Measurements from ENCODE around the gene ALDH2. TPM values are rescaled to one million over a fixed set of nuclear protein-coding genes. Genes with fewer than 3 reads are reported as not detected.

Gene ALDH2
- total and polyA plus RNA-seq, 2 of the 8 experiments (the other 6 are each of a cell fraction or from before 2014, with no cell fraction given), result 25.4 to 43.8 TPM

DNA sequence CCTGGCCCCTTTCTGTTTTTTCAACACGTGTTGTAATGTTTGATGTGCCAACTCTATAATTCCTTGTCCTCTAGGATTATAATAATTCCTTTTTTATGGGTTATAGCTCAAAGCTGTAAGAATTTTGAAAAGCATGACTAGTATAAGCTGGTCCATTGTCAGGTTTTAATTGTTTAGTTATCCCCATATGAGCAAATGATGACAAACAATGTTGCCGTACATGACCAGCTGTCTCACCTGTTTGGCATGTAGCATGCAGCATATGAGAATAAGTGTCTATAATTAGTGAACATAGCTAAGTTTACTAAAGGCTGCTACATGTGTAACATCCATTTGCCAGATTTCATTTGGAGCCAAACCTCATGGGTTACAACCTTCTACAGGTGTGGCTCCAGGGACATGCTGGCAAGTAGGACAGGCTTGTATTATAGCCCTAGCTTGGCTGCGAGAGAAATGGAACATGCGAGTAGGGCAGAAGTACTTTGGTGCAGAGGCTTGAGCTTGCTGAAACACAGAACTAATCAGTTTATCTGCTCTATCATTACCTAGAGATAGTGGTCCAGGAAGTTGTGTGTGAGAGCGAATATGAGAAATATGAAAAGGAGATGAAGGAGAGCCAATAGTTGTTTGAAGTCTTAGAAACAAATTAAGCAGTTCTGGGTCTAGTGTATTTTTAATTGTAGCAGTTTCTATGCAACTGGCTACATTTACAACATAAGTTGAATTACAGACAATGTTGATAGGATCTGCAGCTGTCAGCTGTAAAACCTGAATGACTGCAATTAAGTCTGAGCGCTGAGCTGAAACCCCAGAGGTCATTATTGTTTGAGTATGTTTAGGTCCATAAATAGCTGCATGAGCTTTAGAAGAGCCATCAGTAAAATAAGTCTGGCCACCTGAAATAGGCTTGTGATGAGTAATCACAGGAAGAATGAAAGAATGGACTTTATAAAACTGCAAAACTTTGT lies 52.7 kb downstream of the ALDH2 start:
- Histone ChIP-seq H3K4me2 (ENCODE audit: insufficient read depth in 1 of 2, low read depth in 2 of 2, low read length in 2 of 2) (no peak overlapping the region), H3K27me3 (replicated peaks in 1 of 4; ENCODE audit: control insufficient read depth in 3 of 4, extremely low read depth in 1 of 4, insufficient read depth in 3 of 4, low read length in 3 of 4) (no peaks in the 10 kb centered on the region), H3K23ac (ENCODE audit: insufficient read length) (no peak overlapping the region), H4K20me1 (replicated peaks in 1 of 2; ENCODE audit: control insufficient read depth in 1 of 2, insufficient read depth in 2 of 2, low read length in 2 of 2) (no peaks in the 10 kb centered on the region), H3K4me1 (replicated peaks in 1 of 4; ENCODE audit: control insufficient read depth in 3 of 4, insufficient read depth in 4 of 4, low read length in 3 of 4) (peaks cover 0 to 5% (median 0%) of the 10 kb centered on the region in 4 experiments; a peak in 1 of 7 replicates), H2AK5ac (ENCODE audit: low read depth, low read length) (no peak overlapping the region), H3K4me3 (ENCODE audit: extremely low read depth in 1 of 4, insufficient read depth in 2 of 4, low read depth in 3 of 4, low read length in 4 of 4) (no peak overlapping the region), H2AFZ (ENCODE audit: low read length) (no peak overlapping the region), H2BK20ac (ENCODE audit: low read length) (no peak overlapping the region), H3K14ac (ENCODE audit: insufficient read length) (no peak overlapping the region), H4K8ac (ENCODE audit: extremely low read depth, insufficient read depth, low read length) (no peak overlapping the region), H3K56ac (replicated peaks; ENCODE audit: insufficient read length, low read depth, low read length) (no peak overlapping the region), H2BK15ac (ENCODE audit: low read length) (no peak overlapping the region), H3K9me3 (ENCODE audit: insufficient read depth in 2 of 2, low read depth in 1 of 2, low read length in 1 of 2) (no peaks in the 10 kb centered on the region), H2BK5ac (ENCODE audit: low read depth, low read length) (no peak overlapping the region), H3K4ac (replicated peaks; ENCODE audit: insufficient read length, low read depth, low read length) (no peak overlapping the region), H3K79me2 (ENCODE audit: control insufficient read depth in 1 of 2, insufficient read depth in 2 of 2, low read length in 2 of 2) (no peaks in the 10 kb centered on the region), H4K91ac (replicated peaks; ENCODE audit: insufficient read length, low read length) (no peak overlapping the region), H3K79me1 (ENCODE audit: low read depth, low read length) (no peaks in the 10 kb centered on the region), H3K23me2 (ENCODE audit: low read depth, low read length) (no peaks in the 10 kb centered on the region), H2BK12ac (ENCODE audit: low read depth, low read length) (no peak overlapping the region), H3K27ac (ENCODE audit: low read depth, low read length) (no peak overlapping the region), H4K5ac (ENCODE audit: insufficient read length, low read depth, low read length) (no peak overlapping the region), H3K9ac (replicated peaks in 1 of 4; ENCODE audit: extremely low read depth in 1 of 4, low read depth in 3 of 4, low read length in 3 of 4) (no peak overlapping the region; a peak in 1 of 7 replicates), H2BK120ac (replicated peaks; ENCODE audit: low read depth, low read length) (no peak overlapping the region), H3K36me3 (ENCODE audit: control insufficient read depth in 2 of 4, insufficient read depth in 4 of 4, low read length in 3 of 4) (no peaks in the 10 kb centered on the region), H3K18ac (ENCODE audit: extremely low read depth, low read length) (no peak overlapping the region)
- CTCF ChIA-PET (ENCODE audit: partially characterized antibody), result interaction anchor here (0.6 to 1.9 kb wide), 4 partner anchors 14 to 282 kb away, joined by 3 to 6 read pairs (median 4); no protein-coding TSS in a partner anchor
- POLR2A ChIA-PET (ENCODE audit: partially characterized antibody), result interaction anchor here (0.9 to 1.7 kb wide), 5 partner anchors 22 to 204 kb away, joined by 3 to 5 read pairs (median 4); partner anchors contain the start of genes ALDH2, ERP29 and MAPKAPK5
- WGBS, 2 experiments (ENCODE audit: extremely low coverage in 1 of 2, insufficient coverage in 1 of 2, insufficient read length in 1 of 2, insufficient replicate concordance in 2 of 2, low coverage in 1 of 2, low lambda C conversion rate in 2 of 2, missing lambda C conversion rate in 1 of 2), result 95 to 100% methylated on average over 1 to 6 of the region's 6 CpGs
- no peak for FAIRE-seq
- TF ChIP-seq CBX5 (IDR thresholded peaks at IDR 0.05; ENCODE audit: low read depth, low read length) (no peak), JUND (IDR thresholded peaks at IDR 0.05; ENCODE audit: low read length) (no peak), NANOG (IDR thresholded peaks at IDR 0.05; ENCODE audit: insufficient read depth, low read depth, low read length, poor library complexity, severe bottlenecking) (no peak), POLR2AphosphoS5 (IDR thresholded peaks at IDR 0.05; ENCODE audit: low read depth, low read length) (no peak), RBBP5 (IDR thresholded peaks at IDR 0.05; ENCODE audit: borderline replicate concordance, low read depth, low read length) (no peak), ATF3 (IDR thresholded peaks at IDR 0.05; ENCODE audit: insufficient read depth, low read depth, low read length) (no peak)
- no peak for DNase-seq (ENCODE audit: low read depth in 1 of 2, low spot score in 2 of 2)
